Naive thymus-derived CD8-positive, alpha-beta T cell (primary cell): ENCODE results near the gene GABRB3. TPM values are rescaled to one million over a fixed set of nuclear protein-coding genes. Genes with fewer than 3 reads are reported as not detected.
A peak's percentile ranks its signal among the peaks of the same experiment; 100 is the strongest.

Experiments
- ATAC-seq, 2 donors: fragments of 150-1000 bp; cut with Tn5 transposase in 1 of 2; sonication (Bioruptor Pico), chemical (Tn5 transposase) in 1 of 2; 1 replicate in 1 of 2; 2 replicates in 1 of 2; pipeline ENCODE4 v1.10.0; 2021; ENCODE audit warnings: mild to moderate bottlenecking in 2 of 2, moderate library complexity in 2 of 2
- POLR2A ChIA-PET: fragments of 350-600 bp; sonication (Branson Sonifier 250); formaldehyde crosslinking; loops from one replicate; lab custom pipeline; 2021; ENCODE audit warnings: antibody characterized with exemption; lab: Charles Lee
- DNase-seq, 10 donors: peaks; one replicate each; pipeline versions ENCODE4 v3.0.0 to v3.0.0-alpha.2; 2020 to 2022
- H3K27ac Mint-ChIP-seq, 10 donors: one replicate each; pipeline ENCODE4 v1.8.0; 2020 to 2022; ENCODE audit warnings: mild to moderate bottlenecking in 10 of 10, mixed read lengths in 10 of 10, moderate library complexity in 4 of 10, inconsistent platforms in 1 of 10
- H3K27me3 Mint-ChIP-seq, 5 donors: one replicate each; pipeline ENCODE4 v1.8.0; 2021 to 2022; ENCODE audit warnings: mixed read lengths in 5 of 5
- H3K36me3 Mint-ChIP-seq, 3 donors: one replicate each; pipeline ENCODE4 v1.8.0; 2020 to 2022; ENCODE audit warnings: mixed read lengths in 3 of 3, mild to moderate bottlenecking in 2 of 3, inconsistent platforms in 1 of 3
- H3K4me1 Mint-ChIP-seq, 4 donors: one replicate each; pipeline ENCODE4 v1.8.0; 2021 to 2022; ENCODE audit warnings: mixed read lengths in 4 of 4
- H3K4me3 Mint-ChIP-seq, 10 donors: one replicate each; pipeline ENCODE4 v1.8.0; 2020 to 2022; ENCODE audit warnings: mild to moderate bottlenecking in 10 of 10, mixed read lengths in 10 of 10, moderate library complexity in 6 of 10, inconsistent platforms in 1 of 10
- H3K9me3 Mint-ChIP-seq, 9 donors: one replicate each; pipeline ENCODE4 v1.8.0; 2020 to 2022; ENCODE audit warnings: mixed read lengths in 9 of 9, mild to moderate bottlenecking in 3 of 9, inconsistent platforms in 1 of 9, moderate library complexity in 1 of 9
- polyA plus RNA-seq, 3 donors: library from polyadenylated mRNA; unstranded; fragments of 300-500 nt; fragmentation: Illumina TruSeq; gene quantifications; one replicate each; pipeline ENCODE4 v1.2.3, GENCODE V29; 2021
- total RNA-seq, 8 experiments: library from RNA in 2 of 8; stranded (reverse) in 2 of 8; gene quantifications; one replicate each; pipeline ENCODE4 v1.2.3 and lab custom pipeline; 2021 to 2026

Gene GABRB3
- total and polyA plus RNA-seq, 5 experiments from 2014 or later = not detected

DNA sequence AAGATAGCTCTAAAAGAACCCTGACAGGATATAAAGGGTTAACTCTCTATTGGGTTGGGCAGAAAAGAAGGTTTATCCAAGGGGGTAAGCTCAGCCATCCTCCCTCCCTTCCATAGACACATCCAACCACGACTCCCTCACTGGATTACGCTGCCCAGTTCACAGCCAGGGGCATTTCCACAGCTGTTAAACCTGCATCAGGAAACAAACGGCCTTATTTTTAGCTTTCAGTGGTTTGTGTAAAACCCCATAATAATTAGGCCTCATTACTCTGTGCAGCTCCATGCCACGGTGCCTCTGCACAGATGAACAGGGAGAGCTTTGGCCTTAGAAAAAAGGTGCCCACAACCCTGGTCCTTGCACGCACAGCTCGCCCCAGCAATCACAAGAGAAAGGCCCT lies 110.6 kb downstream of the GABRB3 start:
- Mint-ChIP-seq H3K36me3 (no peaks in the 10 kb centered on the region), H3K9me3 (peaks cover 0 to 10% (median 4%) of the 10 kb centered on the region in 9 donors), H3K27ac (no peak overlapping the region), H3K4me1 (no peaks in the 10 kb centered on the region), H3K27me3 (no peaks in the 10 kb centered on the region), H3K4me3 (no peak overlapping the region)
- DNase-seq (no peak), ATAC-seq (no peak)
- POLR2A ChIA-PET = no interaction called here

DNA sequence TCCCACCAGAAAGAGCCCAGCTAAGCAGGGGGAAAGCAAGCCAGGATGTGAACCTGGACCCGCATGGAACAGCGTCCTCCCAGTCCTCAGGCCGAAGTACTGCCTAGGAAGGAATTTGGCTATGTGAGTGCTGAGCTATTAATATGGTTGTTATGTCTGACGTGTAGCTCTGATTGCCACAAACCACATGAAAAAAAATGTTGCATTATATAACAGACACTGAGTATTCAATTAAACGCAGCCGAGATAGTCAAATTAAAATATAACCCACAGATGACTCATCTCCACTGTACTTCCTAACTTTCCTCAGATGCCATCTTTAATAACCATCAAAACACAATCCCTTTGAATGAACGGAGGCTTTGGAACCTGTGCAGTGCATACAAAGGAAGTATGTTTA lies 111.1 kb downstream of the GABRB3 start:
- Mint-ChIP-seq H3K4me3 (no peak overlapping the region), H3K27ac (peak overlapping the region in 1 of 10 donors; percentile 1)

DNA sequence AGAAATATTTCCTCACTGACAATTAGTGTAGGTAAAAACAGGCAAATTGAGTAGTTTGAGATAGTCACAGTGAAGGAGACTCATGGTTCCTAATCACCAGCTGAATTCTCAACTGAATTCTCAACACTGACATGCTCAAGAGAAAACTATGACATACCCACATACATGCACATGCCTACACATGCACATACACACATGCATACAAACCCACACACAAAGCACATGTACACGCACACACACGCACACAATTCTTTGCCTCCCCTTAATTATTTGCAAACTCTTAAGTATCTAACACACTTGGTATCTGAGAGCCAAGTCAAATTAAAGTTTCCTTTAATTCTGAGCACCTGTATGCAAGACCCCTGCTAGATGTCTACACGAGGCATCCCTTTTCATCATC lies 111.8 kb downstream of the GABRB3 start:
- POLR2A ChIA-PET = no interaction called here
- no peak overlapping the region for H3K4me3 Mint-ChIP-seq
- H3K36me3 Mint-ChIP-seq = no peaks in the 10 kb centered on the region
- no peak overlapping the region for H3K27ac Mint-ChIP-seq
- H3K4me1 Mint-ChIP-seq = no peaks in the 10 kb centered on the region
- no peaks in the 10 kb centered on the region for H3K27me3 Mint-ChIP-seq
- ATAC-seq (no peak), DNase-seq (no peak)
- H3K9me3 Mint-ChIP-seq = peaks cover 0 to 14% (median 4%) of the 10 kb centered on the region in 9 donors

More for the DNA sequence above, 111.1 kb downstream of the GABRB3 start:
- no peak for ATAC-seq
- peaks cover 0 to 14% (median 4%) of the 10 kb centered on the region in 9 donors for H3K9me3 Mint-ChIP-seq
- DNase-seq = no peak
- H3K27me3 Mint-ChIP-seq = no peaks in the 10 kb centered on the region
- POLR2A ChIA-PET = no interaction called here
- no peaks in the 10 kb centered on the region for H3K4me1 Mint-ChIP-seq
- H3K36me3 Mint-ChIP-seq = no peaks in the 10 kb centered on the region

DNA sequence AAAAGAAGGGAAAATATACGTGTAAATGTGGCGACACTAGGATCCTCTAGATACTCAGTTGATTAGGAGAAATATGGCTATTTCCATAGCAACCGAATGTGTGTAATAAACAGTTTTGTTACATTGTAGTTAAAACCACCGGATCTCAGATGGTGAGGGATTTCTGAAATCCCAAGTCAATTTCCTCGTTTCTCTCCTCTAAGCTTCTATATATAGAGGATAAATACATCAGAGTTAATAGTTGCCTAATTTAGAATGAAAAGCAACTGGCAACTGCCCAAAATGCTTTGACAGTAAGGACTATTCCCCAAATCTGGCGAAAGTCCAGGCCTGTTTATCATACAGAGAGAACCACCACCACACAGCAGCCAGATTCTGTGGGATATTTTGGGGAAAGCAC lies 112.6 kb downstream of the GABRB3 start:
- DNase-seq (no peak), ATAC-seq (no peak)
- no peak overlapping the region for H3K27ac Mint-ChIP-seq
- no peak overlapping the region for H3K4me3 Mint-ChIP-seq
- H3K27me3 Mint-ChIP-seq = no peaks in the 10 kb centered on the region
- H3K4me1 Mint-ChIP-seq = no peaks in the 10 kb centered on the region
- POLR2A ChIA-PET = no interaction called here
- no peaks in the 10 kb centered on the region for H3K36me3 Mint-ChIP-seq
- peaks cover 0 to 13% (median 7%) of the 10 kb centered on the region in 9 donors for H3K9me3 Mint-ChIP-seq

DNA sequence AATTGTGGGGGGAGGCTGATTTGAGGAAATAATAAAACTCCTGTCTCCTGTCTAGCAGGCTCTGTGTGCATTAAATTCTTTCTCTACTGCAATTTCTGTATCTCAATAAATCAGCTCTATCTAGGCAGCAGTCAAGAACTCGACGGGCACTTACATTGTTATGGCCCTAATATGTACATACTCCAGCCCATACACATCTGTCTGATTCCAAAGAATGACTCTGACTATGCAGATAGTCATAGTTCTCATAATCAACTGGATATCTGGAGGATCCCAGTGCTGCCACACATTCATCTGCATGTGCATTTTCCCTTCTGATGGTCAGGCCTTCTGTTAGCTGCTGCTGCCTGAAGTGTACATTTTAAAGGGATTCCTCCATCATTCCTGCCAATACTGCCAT lies 114.6 kb downstream of the GABRB3 start:
- Mint-ChIP-seq H3K9me3 (peaks cover 0 to 14% (median 5%) of the 10 kb centered on the region in 9 donors), H3K27me3 (no peaks in the 10 kb centered on the region), H3K27ac (no peak overlapping the region), H3K4me3 (no peak overlapping the region), H3K36me3 (no peaks in the 10 kb centered on the region), H3K4me1 (no peaks in the 10 kb centered on the region)
- POLR2A ChIA-PET = no interaction called here
- DNase-seq = no peak
- ATAC-seq = no peak

DNA sequence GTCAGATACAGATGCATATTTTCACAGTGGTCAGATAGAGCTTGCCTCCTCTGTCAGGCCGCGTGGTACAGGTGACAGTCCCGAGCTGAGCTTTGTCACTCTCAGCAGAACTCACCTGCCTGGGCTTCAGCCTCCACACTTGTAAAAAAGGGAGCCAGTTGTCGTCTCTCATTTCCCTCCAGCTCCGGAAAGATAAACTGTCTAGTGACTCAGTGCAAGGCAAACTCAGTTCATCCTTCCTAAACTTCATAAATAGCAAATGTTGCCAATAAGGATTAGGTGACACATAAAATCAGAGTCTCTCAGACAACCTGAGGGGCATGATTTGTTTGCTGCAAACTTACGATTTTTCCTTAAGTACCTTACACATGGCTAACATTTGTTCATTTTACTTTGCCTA lies 116.8 kb downstream of the GABRB3 start:
- ATAC-seq (no peak), DNase-seq (no peak)
- H3K4me1 Mint-ChIP-seq = no peaks in the 10 kb centered on the region
- H3K4me3 Mint-ChIP-seq = no peak overlapping the region
- POLR2A ChIA-PET = no interaction called here
- H3K27me3 Mint-ChIP-seq = no peaks in the 10 kb centered on the region
- H3K27ac Mint-ChIP-seq = no peak overlapping the region
- no peaks in the 10 kb centered on the region for H3K36me3 Mint-ChIP-seq
- H3K9me3 Mint-ChIP-seq = peaks cover 0 to 21% (median 10%) of the 10 kb centered on the region in 9 donors

DNA sequence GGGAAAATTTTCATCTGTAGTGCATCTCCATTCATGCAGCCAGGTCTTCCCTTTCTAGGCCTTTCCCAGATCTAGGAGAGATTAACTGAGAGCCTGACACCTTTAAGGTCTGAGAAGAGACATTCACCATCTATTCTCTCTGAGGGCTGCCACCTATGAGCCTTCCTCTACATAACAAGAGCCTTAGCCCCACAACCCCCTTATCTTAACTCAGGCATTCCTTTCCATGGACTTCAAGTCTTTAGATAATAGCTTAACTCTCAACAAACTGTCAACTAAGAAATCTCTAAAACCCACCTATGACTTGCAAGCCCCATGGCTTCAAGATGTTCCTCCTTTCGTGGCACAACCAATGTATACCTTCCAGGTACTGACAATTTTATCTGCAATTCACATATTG lies 121.0 kb downstream of the GABRB3 start:
- no peak overlapping the region for H3K4me3 Mint-ChIP-seq
- DNase-seq (no peak), ATAC-seq (no peak)
- peaks cover 0 to 5% (median 0%) of the 10 kb centered on the region in 3 donors for H3K36me3 Mint-ChIP-seq
- no peaks in the 10 kb centered on the region for H3K4me1 Mint-ChIP-seq
- H3K27ac Mint-ChIP-seq = no peak overlapping the region
- H3K9me3 Mint-ChIP-seq = peaks cover 9 to 40% (median 16%) of the 10 kb centered on the region in 9 donors
- POLR2A ChIA-PET = no interaction called here
- H3K27me3 Mint-ChIP-seq = peaks cover 0 to 9% (median 0%) of the 10 kb centered on the region in 5 donors

DNA sequence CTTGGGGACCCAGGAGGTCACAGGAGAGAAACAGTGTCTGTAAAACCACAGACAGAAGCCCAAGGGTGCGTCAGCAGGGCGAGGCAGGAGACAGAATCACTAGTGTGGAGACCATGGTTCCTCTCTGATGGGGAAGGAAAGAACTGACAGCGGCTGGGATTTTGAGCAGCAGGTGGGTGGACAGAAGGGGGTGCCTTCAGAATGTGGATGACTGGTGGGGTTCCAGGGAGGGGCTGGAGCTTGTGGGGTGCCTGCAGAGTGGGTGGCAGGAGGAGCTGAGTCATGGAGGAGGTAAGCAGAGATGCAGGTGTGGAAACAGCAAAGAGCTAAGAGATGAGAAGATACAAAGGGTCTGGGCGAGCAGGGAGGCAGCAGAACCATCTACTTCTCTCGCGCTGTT lies 124.2 kb downstream of the GABRB3 start:
- H3K36me3 Mint-ChIP-seq = peaks cover 0 to 5% (median 0%) of the 10 kb centered on the region in 3 donors
- no peak for DNase-seq
- no peak overlapping the region for H3K27ac Mint-ChIP-seq
- POLR2A ChIA-PET = no interaction called here
- H3K4me1 Mint-ChIP-seq = no peaks in the 10 kb centered on the region
- peaks cover 9 to 41% (median 20%) of the 10 kb centered on the region in 9 donors for H3K9me3 Mint-ChIP-seq
- H3K4me3 Mint-ChIP-seq = no peak overlapping the region
- no peak for ATAC-seq
- peaks cover 0 to 9% (median 0%) of the 10 kb centered on the region in 5 donors for H3K27me3 Mint-ChIP-seq

DNA sequence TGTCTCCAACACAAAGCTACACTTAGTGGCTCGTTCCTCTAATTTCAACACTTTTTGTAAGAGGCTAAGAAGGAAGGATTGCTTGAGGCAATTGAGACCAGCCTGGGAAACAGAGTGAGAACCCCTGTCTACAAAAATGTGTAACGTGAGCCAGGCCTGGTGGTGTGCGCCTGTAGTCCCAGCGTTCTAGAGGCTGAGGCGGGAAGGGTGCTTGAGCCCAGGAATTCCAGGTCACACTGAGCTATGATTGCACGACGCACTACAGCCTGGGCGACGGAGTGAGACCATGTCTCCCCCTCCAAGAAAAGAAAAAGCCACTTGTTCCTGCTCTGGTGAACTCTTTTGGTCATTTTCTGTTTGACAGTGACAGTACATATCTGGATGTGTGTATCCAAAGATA lies 127.9 kb downstream of the GABRB3 start:
- H3K9me3 Mint-ChIP-seq = peaks cover 4 to 38% (median 12%) of the 10 kb centered on the region in 9 donors
- H3K4me3 Mint-ChIP-seq = no peak overlapping the region
- DNase-seq (no peak), ATAC-seq (no peak)
- H3K4me1 Mint-ChIP-seq = no peaks in the 10 kb centered on the region
- H3K27ac Mint-ChIP-seq = no peak overlapping the region
- POLR2A ChIA-PET = no interaction called here
- peaks cover 0 to 9% (median 0%) of the 10 kb centered on the region in 5 donors for H3K27me3 Mint-ChIP-seq
- H3K36me3 Mint-ChIP-seq = peaks cover 0 to 5% (median 0%) of the 10 kb centered on the region in 3 donors

DNA sequence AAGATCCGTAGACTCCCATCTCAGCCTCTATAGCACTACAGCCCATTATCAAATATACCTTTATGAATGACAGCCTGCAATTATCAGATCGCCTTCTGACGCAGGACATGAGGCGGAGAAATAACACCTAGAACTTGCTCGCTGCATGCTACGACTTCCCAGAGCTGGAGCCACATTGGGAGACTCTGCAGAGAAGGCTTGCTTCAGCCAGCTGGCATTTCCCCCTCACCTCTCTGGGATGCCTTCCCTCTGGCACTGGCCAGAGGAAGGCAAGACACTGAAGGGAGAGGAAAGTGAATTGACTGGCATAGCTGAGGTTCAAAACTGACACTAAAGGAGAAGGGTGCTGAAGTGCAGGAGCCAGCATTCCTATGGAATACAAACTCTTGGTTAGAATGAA lies 131.7 kb downstream of the GABRB3 start:
- H3K36me3 Mint-ChIP-seq = no peaks in the 10 kb centered on the region
- POLR2A ChIA-PET = no interaction called here
- H3K27me3 Mint-ChIP-seq = peaks cover 0 to 5% (median 0%) of the 10 kb centered on the region in 5 donors
- no peak overlapping the region for H3K4me3 Mint-ChIP-seq
- peaks cover 0 to 29% (median 12%) of the 10 kb centered on the region in 9 donors for H3K9me3 Mint-ChIP-seq
- H3K4me1 Mint-ChIP-seq = no peaks in the 10 kb centered on the region
- ATAC-seq (no peak), DNase-seq (no peak)
- no peak overlapping the region for H3K27ac Mint-ChIP-seq

DNA sequence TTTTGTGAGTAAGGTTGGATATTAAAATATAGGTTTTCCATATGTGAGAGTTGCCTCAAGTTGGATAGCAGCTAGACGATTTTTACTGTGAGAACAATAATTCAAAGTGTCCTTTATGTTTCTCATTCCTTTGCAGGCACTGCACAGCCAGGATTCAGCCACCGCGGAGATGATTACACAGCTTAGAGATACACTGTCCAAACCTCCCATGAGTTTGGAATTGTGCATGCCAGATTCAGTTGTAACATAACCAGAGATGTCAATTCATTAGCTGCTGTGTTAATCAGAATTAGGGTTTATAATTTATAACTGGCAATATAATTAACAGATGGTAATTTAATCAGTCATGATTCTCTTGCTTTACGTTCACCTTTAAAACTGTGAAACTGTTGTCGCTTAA lies 132.3 kb downstream of the GABRB3 start:
- H3K9me3 Mint-ChIP-seq = peaks cover 0 to 31% (median 11%) of the 10 kb centered on the region in 9 donors
- H3K4me3 Mint-ChIP-seq = no peak overlapping the region
- DNase-seq (no peak), ATAC-seq (no peak)
- H3K4me1 Mint-ChIP-seq = no peaks in the 10 kb centered on the region
- no peak overlapping the region for H3K27ac Mint-ChIP-seq
- no peaks in the 10 kb centered on the region for H3K36me3 Mint-ChIP-seq
- POLR2A ChIA-PET = no interaction called here
- H3K27me3 Mint-ChIP-seq = peaks cover 0 to 5% (median 0%) of the 10 kb centered on the region in 5 donors

DNA sequence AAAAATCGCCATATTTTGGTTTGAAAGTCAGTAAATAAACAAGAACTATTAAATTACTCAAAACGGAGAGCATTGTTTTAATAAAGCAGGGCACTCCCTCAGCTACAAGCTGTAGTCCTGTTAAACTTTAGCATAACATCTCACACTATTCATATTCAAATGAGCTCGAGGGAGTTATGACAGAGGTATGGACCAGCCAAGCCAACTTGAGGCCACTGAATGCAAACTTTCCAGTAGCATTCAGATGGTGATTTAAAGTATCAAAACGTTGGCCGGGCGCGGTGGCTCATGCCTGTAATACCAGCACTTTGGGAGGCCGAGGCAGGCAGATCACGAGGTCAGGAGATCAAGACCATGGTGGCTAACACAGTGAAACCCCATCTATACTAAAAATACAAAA lies 132.9 kb downstream of the GABRB3 start:
- Mint-ChIP-seq H3K36me3 (no peaks in the 10 kb centered on the region), H3K4me1 (no peaks in the 10 kb centered on the region), H3K27me3 (peaks cover 0 to 5% (median 0%) of the 10 kb centered on the region in 5 donors), H3K27ac (no peak overlapping the region), H3K4me3 (no peak overlapping the region), H3K9me3 (peaks cover 0 to 31% (median 11%) of the 10 kb centered on the region in 9 donors)
- ATAC-seq (no peak), DNase-seq (no peak)
- POLR2A ChIA-PET = no interaction called here

DNA sequence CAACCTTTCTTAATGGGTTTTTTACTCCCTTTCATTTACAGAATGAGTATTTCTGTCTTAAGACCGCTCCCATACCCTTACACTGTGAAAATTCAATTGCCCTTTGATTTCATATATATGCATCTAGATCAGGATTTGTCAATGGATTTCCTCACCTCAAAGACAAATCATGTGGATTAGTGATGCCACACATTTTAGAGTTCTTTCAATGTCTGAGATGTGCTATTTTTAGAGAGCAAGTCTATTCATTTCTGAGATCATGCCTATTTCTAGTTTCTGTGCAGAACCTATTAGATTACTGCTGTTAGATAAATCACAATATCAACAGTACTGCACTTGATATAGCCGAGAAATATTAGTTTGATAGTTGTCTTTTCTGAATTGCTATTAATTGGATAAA lies 137.3 kb downstream of the GABRB3 start:
- POLR2A ChIA-PET = no interaction called here
- ATAC-seq (no peak), DNase-seq (no peak)
- Mint-ChIP-seq H3K4me1 (no peaks in the 10 kb centered on the region), H3K9me3 (peaks cover 0 to 21% (median 10%) of the 10 kb centered on the region in 9 donors), H3K36me3 (no peaks in the 10 kb centered on the region), H3K4me3 (no peak overlapping the region), H3K27ac (no peak overlapping the region), H3K27me3 (peaks cover 0 to 5% (median 0%) of the 10 kb centered on the region in 5 donors)

DNA sequence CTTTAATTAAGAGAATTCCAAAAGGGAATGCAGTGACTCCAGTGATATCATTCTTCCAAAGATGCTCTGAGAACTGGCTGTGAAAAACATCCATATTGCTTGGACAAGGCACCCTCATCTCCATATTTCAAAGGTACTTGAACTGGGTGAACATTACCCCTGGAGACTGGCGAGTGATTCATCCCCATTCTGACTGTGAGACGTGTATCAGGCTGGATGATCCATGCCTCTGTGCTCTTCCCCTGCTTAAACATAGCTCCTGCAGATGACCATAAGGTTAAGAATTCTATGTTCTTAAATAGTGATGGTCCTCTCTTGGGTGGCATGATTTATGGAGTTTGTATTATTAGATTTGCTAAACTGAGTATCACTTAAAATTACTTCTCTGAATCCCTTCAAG lies 137.8 kb downstream of the GABRB3 start:
- peaks cover 0 to 5% (median 0%) of the 10 kb centered on the region in 5 donors for H3K27me3 Mint-ChIP-seq
- peaks cover 0 to 21% (median 10%) of the 10 kb centered on the region in 9 donors for H3K9me3 Mint-ChIP-seq
- ATAC-seq = no peak
- no peaks in the 10 kb centered on the region for H3K4me1 Mint-ChIP-seq
- no peak for DNase-seq
- no peak overlapping the region for H3K4me3 Mint-ChIP-seq
- POLR2A ChIA-PET = no interaction called here
- no peak overlapping the region for H3K27ac Mint-ChIP-seq
- H3K36me3 Mint-ChIP-seq = no peaks in the 10 kb centered on the region
